NCI-H345 (cell line): ENCODE data around the gene SSBP3.
A peak's percentile ranks its signal among the peaks of the same experiment; 100 is the strongest.

Experiments
- DNase-seq: peaks from one replicate; lab custom pipeline; 2025; lab: John Stamatoyannopoulos, UW

Gene SSBP3

GRCh38 chr1:54409156-54410142 is 3.3 kb upstream of the SSBP3 start:
- DNase-seq = no peak

DNA sequence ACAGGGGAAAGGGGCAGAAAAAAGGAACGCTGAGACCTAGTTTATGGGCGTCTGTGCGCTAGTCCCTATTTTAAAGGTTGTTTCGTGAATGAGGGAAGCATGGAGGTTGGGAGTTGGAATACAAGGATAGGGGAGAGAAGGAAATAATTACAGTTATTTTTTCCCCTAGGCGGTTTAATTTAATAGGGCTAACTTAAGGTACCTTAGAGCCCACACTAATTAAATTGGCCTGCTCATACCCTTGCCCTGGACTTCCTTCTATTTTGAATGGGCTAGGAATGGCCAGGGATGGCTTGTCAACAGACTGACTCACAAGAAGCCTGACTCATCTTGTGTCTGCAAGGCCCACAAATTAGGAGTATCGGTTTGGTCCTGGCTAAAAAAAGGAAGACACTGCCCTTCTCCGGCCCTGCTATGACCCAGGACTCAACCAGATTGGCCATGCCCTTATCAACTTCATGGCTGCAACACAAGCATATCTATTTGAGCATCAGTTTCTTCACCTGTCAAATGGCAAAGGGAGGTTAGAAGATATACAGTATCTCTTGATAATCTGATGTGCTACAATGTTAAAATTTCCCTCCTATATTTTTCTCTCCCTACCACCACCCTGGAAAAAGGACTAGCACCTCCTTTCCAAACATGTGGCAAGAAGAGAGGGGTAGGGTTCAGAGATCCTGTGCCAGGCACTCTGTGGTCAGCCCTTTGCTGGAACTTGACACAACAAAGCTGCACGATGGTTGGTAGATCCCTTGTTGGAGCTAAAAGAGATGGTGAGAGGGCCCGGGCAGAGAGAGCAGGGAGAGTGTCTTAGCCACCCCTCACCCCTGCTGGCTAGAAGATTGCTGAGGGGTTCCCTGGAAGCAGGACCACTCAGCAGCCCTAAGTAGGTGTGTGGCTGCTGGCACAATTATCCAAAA is 2.2 kb upstream of the SSBP3 start:
- no peak for DNase-seq

GRCh38 chr1:54407404-54408146 is 1.4 kb upstream of the SSBP3 start:
- DNase-seq = peak; percentile 87

DNA sequence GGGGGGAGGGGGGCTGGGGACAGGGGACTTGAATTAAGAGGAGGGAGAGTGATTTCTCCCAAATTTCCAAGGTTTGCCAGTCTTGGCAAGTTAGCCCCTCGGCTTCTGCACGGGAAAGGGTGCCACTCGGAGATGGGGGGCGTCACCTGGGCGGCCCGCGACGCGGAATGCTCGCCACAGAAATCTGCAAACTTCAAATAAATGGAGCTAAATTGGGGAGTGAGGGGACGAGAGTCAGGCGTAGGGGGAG is 885 bp upstream of the SSBP3 start:
- DNase-seq = no peak

DNA sequence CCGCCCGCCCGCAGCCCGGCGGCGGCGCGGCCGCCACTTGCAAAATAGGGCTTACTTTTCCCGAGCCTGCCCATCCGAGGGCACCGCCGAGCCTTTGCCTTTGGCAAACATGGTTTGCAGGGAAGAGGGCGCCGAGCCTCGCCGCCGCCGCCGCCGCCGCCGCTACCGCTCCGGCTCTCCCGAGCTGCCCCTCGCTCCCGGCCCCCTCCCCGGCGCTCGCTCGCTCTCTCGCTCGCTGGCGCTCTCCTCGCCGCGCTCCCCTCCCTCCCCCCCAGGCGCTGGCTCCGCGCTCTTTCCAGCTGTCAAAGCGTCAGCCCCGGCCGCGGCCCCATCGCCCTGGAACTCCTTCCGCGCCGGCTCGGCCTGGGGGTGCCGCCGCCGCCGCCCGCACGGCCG is 298 bp downstream of the SSBP3 start:
- no peak for DNase-seq

- peak; percentile 29 for DNase-seq
Measured at GRCh38 chr1:54404939-54405897, 976 bp downstream of the SSBP3 start.

DNA sequence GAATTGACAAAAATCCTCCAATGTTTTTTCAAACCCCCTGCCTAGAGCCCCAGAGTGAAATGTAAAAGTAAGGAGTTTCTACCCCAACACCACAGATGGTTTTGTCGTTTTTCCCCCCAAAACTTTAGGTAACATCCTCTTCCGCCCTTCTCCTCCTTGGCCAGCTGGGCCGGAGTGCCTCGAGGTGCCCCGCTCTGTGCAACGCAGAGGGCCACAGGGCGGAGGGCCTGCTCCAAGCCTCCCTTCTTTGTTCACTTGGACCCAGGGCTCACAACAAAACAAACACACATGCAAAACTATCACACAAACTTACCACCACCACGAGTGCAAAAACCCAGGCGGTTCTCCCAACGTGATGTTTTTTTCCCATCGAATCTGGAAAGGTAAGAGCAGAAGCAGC is 1.9 kb downstream of the SSBP3 start:
- no peak for DNase-seq

DNA sequence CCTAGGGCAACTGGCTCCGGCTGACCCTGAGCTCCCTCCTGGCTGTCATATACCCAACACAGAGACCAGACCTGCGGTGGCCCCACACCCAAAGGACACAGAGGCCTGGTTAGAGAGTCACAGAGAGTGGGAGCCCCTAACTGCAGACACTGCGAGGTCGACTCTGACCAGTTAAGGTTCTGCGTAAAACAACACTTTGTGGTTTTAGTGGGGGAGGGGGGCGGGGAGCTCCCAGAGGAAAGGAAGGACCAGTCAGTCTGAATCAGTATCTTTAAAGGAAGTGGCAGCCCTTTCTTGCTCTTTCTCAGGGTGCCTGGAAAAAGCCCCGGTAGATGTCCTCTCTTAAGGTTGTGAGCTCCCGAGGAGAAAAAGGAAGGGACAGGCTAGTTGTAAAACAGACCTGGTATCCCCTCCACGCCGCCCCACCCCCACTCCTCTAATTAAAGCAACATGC is 2.4 kb downstream of the SSBP3 start:
- DNase-seq = no peak

- DNase-seq = no peak
Measured at GRCh38 chr1:54403405-54403804, 2.8 kb downstream of the SSBP3 start.

DNA sequence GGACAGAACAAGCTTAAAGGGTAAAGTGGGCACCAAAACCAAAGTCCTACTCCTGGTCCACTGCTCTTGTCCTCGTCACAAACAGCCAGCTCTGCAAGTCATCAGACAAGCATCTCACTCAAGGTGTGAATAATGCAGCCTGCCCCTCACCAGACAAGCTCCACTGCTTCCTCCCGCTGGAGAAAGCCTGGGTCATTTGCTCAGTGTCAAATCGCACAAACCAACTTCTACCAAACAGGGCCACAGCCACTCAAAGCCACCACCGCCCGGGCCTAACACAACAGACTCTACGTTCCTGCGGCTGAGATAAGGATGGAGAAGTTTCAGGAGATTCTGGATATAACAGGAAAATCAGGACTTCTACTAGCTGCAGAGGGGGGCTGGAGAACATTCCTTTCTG is 3.3 kb downstream of the SSBP3 start:
- DNase-seq = no peak

GRCh38 chr1:54401799-54402198 is 4.4 kb downstream of the SSBP3 start:
- no peak for DNase-seq

DNA sequence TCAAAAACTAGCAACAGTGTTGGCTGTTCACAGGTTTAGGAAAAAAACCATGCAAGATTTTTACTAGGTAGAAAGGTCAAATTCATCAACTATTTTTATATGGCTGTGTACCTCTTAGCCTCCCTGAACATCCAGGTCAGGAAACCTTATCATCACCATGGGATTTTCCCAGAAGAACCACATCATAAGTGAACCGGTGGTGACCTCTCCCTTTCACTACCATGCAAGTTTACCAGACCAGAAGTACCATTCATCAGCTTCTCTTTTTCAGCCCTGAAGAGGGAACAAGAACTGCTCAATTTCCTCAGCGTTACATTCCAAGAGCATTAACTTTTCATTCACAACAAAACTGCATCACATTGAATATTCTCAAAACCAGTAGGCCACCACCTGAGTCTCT is 5.9 kb downstream of the SSBP3 start:
- DNase-seq = no peak

DNA sequence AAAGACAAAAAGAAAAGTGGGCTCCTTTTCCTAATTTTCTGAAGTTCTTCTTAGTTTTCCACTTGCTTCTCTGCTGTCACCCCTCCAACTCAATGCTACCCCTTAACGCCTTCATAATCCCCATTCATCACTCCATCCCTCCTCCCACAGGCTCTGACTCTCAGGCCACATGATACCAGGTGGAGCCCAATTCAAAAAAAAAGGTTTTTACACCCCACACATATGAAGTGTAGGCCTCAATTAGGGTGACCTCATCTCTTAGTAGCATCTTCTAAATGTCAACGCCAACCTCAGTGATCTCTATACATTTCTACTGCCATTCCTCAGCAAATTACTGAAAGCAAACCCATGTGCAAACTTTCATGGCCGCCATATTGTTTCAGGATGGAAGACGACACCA is 6.4 kb downstream of the SSBP3 start:
- DNase-seq = no peak

GRCh38 chr1:54398963-54399528 is 7.1 kb downstream of the SSBP3 start:
- DNase-seq = no peak

GRCh38 chr1:54397980-54398379 is 8.2 kb downstream of the SSBP3 start:
- no peak for DNase-seq

DNA sequence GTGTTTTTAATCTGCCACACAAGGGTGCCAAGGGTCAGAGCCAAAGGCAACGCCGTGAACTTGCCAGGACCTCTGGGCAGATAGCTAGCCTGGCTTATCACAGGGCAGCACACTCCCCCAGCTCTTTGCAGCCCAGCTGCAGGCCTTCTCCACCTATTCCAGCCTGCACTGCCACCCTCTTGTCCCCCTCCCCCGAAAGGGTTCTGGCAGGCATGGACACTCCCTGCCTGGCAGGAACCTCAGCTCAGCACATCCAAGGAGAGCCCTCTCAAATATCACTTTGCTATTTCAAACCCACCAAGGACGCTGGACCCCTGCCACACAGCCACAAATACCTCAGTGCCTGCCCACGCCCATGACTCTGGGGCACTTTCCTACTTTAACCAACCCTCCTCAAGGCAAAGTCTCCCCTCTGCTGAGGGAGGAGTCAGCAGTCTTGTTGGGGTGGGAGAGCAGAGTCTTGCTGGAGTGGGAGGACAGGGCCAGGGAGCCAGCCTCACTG is 9.1 kb downstream of the SSBP3 start:
- no peak for DNase-seq

DNA sequence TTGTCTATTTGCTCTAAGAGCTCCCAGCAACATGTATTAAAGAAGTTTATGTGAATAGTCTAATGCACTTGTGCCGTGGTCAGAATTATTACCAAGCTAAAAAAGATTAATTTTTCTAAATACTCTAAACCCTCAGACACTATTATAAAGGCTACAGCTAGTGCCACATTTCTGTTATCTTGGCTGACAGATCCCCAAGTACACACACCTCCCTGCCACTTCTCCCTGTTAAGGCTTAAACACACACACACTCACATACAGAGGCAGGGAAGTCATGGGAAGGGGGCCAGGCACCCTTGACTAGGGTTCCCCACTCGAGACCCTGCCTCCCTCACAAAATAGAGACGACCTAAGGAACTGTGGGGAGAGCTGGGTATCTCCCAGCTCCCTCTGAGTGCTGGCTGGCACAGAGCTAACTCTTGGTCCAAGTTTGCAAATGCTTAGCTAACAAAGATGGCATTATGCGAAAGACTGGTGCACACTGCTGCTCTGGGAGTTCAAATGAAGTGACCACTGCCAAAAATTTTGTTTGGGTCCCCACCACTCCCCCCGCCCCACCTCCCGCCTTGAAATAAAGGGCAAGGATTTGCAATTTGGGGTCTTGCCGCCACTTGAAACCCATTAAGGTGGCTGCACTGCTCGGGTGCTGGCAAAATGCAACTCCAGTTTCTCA is 9.8 kb downstream of the SSBP3 start:
- no peak for DNase-seq

GRCh38 chr1:54395281-54395934 is 10.8 kb downstream of the SSBP3 start:
- no peak for DNase-seq

GRCh38 chr1:54394104-54394503 is 12.1 kb downstream of the SSBP3 start:
- no peak for DNase-seq
